Neural cell (in vitro differentiated cells): ENCODE results near the gene ROBO3.

Source experiments
- CTCF ChIP-seq: fragments of 450-650 bp; IDR thresholded peaks from 2 replicates; pipeline ENCODE4 v1.5.1; 2014; ENCODE audit warnings: antibody characterized with exemption, mild to moderate bottlenecking, moderate library complexity; ENCODE audit not compliant: poor library complexity, severe bottlenecking
- EP300 ChIP-seq: fragments of 450-650 bp; conservative IDR thresholded peaks from 2 replicates; pipeline ENCODE4 v1.6.1; 2014; ENCODE audit warnings: antibody characterized with exemption, mild to moderate bottlenecking, moderate library complexity; ENCODE audit not compliant: poor library complexity, severe bottlenecking
- EZH2 ChIP-seq: fragments of 200-600, 300-800 bp; shearing (Covaris generic), sonication (generic); IDR thresholded peaks from 2 replicates; pipeline ENCODE4 v1.6.1; 2014; ENCODE audit warnings: antibody characterized with exemption, low read length, borderline replicate concordance, mild to moderate bottlenecking; ENCODE audit not compliant: insufficient read depth, poor library complexity, severe bottlenecking
- MXI1 ChIP-seq: fragments of 450-650 bp; conservative IDR thresholded peaks from 2 replicates; pipeline ENCODE4 v1.6.1; 2014; ENCODE audit warnings: antibody characterized with exemption, mild to moderate bottlenecking; ENCODE audit not compliant: poor library complexity, severe bottlenecking
- POLR2AphosphoS5 ChIP-seq: IDR thresholded peaks from 2 replicates; pipeline ENCODE4 v1.6.1; 2012
- RAD21 ChIP-seq: fragments of 450-650 bp; conservative IDR thresholded peaks from 2 replicates; pipeline ENCODE4 v1.6.1; 2014; ENCODE audit warnings: antibody characterized with exemption, mild to moderate bottlenecking, moderate library complexity
- SMC3 ChIP-seq: fragments of 450-650 bp; conservative IDR thresholded peaks from 2 replicates; pipeline ENCODE4 v1.6.1; 2014; ENCODE audit warnings: antibody characterized with exemption, mild to moderate bottlenecking, moderate library complexity; ENCODE audit not compliant: poor library complexity
- TAF1 ChIP-seq: IDR thresholded peaks from 2 replicates; pipeline ENCODE4 v1.6.1; 2012; ENCODE audit warnings: low read depth
- TF ChIP-seq, protein P1 (sequence below): IDR thresholded peaks from 2 replicates; pipeline ENCODE4 v1.6.1; 2012; ENCODE audit warnings: borderline replicate concordance

DNA sequence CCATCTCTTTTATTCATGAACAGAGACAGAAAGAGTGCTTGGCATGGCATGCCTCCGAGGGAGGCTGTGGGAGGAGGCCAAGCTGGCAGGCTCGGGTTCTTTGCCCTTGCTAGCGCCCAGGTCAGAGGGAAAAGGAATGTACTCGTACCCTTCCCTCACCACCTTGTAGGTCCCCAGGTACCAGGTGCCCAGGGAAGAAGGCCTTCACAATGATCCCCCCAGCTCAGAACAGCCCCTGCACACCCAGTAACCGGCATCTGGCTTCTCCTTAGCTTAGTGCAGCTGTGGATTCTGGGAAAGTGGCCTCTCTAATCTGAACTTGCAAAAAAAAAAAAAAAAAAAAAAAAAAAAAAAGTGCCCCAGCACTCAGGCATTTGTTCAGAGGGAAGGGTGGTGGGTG lies 55.1 kb downstream of the ROBO3 start:
- no peak for TF ChIP-seq CTCF
- no peak for TF ChIP-seq SMC3
- TF ChIP-seq MXI1, result no peak
- TF ChIP-seq, protein P1, sequence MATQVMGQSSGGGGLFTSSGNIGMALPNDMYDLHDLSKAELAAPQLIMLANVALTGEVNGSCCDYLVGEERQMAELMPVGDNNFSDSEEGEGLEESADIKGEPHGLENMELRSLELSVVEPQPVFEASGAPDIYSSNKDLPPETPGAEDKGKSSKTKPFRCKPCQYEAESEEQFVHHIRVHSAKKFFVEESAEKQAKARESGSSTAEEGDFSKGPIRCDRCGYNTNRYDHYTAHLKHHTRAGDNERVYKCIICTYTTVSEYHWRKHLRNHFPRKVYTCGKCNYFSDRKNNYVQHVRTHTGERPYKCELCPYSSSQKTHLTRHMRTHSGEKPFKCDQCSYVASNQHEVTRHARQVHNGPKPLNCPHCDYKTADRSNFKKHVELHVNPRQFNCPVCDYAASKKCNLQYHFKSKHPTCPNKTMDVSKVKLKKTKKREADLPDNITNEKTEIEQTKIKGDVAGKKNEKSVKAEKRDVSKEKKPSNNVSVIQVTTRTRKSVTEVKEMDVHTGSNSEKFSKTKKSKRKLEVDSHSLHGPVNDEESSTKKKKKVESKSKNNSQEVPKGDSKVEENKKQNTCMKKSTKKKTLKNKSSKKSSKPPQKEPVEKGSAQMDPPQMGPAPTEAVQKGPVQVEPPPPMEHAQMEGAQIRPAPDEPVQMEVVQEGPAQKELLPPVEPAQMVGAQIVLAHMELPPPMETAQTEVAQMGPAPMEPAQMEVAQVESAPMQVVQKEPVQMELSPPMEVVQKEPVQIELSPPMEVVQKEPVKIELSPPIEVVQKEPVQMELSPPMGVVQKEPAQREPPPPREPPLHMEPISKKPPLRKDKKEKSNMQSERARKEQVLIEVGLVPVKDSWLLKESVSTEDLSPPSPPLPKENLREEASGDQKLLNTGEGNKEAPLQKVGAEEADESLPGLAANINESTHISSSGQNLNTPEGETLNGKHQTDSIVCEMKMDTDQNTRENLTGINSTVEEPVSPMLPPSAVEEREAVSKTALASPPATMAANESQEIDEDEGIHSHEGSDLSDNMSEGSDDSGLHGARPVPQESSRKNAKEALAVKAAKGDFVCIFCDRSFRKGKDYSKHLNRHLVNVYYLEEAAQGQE, result no peak
- no peak for TF ChIP-seq EP300
- no peak for TF ChIP-seq EZH2
- no peak for TF ChIP-seq POLR2AphosphoS5
- TF ChIP-seq TAF1, result no peak
- no peak for TF ChIP-seq RAD21
